Cardiac fibroblast (primary cell): ENCODE measurements around the gene AGRP.

Source experiments
- DNase-seq, 2 donors: peaks; one replicate each; pipeline versions ENCODE4 v3.0.0 to v3.0.0-alpha.2; 2010; ENCODE audit warnings: low read depth in 2 of 2
- H3K4me3 ChIP-seq, 2 donors: replicated peaks in 1 of 2; 1 replicate in 1 of 2; 2 replicates in 1 of 2; pipeline ENCODE4 v1.5.1; 2011; ENCODE audit warnings: low read depth in 2 of 2, low read length in 2 of 2, mild to moderate bottlenecking in 2 of 2, moderate library complexity in 1 of 2
- TF ChIP-seq, protein P1 (sequence below): IDR thresholded peaks from one replicate; pipeline ENCODE4 v1.5.1; 2011; ENCODE audit warnings: low read depth, mild to moderate bottlenecking, low read length, inconsistent platforms

The AGRP gene

DNA sequence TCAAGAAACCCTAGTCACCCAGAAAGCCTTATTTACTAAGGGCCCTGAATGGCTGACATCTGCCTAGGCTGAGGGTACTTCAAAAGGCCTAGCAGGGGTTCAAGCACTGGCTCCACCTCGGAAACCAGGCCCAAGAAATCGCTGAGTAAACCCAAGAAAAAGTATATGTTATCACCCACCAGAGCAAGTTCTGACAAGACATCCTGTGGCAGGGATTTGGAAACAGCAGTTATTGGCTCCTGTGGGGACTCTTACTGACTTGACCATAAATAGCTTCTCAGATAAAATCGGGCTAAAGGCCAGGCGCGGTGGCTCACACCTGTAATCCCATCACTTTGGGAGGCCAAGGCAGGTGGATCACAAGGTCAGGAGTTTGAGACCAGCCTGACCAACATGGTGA lies 14.6 kb downstream of the AGRP start:
- DNase-seq, result no peak
- TF ChIP-seq, protein P1, sequence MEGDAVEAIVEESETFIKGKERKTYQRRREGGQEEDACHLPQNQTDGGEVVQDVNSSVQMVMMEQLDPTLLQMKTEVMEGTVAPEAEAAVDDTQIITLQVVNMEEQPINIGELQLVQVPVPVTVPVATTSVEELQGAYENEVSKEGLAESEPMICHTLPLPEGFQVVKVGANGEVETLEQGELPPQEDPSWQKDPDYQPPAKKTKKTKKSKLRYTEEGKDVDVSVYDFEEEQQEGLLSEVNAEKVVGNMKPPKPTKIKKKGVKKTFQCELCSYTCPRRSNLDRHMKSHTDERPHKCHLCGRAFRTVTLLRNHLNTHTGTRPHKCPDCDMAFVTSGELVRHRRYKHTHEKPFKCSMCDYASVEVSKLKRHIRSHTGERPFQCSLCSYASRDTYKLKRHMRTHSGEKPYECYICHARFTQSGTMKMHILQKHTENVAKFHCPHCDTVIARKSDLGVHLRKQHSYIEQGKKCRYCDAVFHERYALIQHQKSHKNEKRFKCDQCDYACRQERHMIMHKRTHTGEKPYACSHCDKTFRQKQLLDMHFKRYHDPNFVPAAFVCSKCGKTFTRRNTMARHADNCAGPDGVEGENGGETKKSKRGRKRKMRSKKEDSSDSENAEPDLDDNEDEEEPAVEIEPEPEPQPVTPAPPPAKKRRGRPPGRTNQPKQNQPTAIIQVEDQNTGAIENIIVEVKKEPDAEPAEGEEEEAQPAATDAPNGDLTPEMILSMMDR, result no peak
- no peak overlapping the region for H3K4me3 ChIP-seq

GRCh38 chr16:67466581-67466980 lies 16.8 kb downstream of the AGRP start:
- no peak for DNase-seq
- no peak overlapping the region for H3K4me3 ChIP-seq
- TF ChIP-seq, protein P1, result no peak

- TF ChIP-seq, protein P1, result no peak
- no peak for DNase-seq
- H3K4me3 ChIP-seq, result no peak overlapping the region
Observed at GRCh38 chr16:67464565-67464964, 18.8 kb downstream of the AGRP start.

DNA sequence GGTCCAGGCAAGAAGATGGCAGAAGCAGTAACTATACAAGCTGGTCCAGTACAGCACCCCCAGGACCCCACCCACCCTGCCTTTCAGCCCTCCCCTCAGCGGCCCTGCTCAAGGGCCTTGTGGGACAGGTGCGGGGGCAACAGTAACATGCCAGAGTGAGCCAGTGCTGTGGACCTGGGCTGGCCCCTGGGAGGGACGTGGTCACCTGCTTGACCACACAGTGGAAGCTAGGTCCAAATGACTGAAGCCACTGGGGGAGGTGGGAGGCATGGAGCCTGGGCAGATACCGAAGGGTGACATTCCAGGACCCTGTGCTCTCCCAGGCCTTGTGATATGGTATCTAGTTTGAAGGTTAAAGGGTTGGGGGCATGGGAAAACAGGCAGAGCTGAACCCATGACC lies 19.7 kb downstream of the AGRP start:
- no peak for DNase-seq
- H3K4me3 ChIP-seq, result no peak overlapping the region
- TF ChIP-seq, protein P1, result no peak

GRCh38 chr16:67463059-67463458 lies 20.3 kb downstream of the AGRP start:
- H3K4me3 ChIP-seq, result no peak overlapping the region
- DNase-seq, result no peak
- TF ChIP-seq, protein P1, result no peak

GRCh38 chr16:67462279-67462655 lies 21.1 kb downstream of the AGRP start:
- no peak for DNase-seq
- TF ChIP-seq, protein P1, result no peak
- no peak overlapping the region for H3K4me3 ChIP-seq

DNA sequence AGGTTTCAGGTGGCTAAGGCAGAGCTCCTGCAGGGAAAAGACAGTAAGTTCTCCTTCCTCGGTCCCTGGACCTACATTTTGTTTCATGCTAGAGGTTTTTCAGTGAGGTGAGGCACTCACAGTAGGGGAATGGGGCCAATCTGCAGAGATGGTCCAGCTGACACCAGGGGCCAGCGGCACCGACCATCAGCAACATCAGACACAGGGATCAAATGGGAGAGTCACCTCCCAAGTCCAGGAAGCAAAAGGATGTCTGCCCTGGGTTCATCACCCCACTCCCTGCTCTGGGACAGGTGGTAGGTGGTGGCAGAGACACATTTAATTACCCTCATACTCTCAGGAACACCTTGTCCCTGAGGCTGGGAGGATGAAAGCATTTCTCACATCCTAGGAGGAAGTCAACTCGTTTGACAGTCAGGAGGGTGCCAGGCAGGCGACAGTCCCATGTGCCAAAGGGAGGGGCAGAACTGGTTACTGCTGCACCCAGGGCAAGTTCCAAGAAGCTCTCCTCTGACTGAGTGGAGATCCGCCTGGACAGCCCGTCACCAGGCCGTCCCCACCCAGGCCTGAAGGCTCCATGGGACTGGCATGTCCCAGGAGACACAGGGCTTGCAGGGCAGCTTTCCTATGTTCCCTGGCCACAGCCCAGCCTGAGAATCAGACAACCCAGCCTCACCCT lies 21.6 kb downstream of the AGRP start:
- no peak for DNase-seq
- TF ChIP-seq, protein P1, result no peak
- no peak overlapping the region for H3K4me3 ChIP-seq
